Common myeloid progenitor, CD34-positive (primary cell): ENCODE data around the gene KLHL29.

Experiments
- CTCF ChIA-PET: fragments of 350-600 bp; sonication (Branson Sonifier 250); formaldehyde crosslinking; loops from one replicate; lab custom pipeline; 2021; ENCODE audit warnings: antibody characterized with exemption; lab: Charles Lee
- POLR2A ChIA-PET: fragments of 350-600 bp; sonication (Branson Sonifier 250); formaldehyde crosslinking; loops from one replicate; lab custom pipeline; 2021; ENCODE audit warnings: antibody characterized with exemption; lab: Charles Lee
- DNase-seq, 3 donors: peaks; one replicate each; pipeline versions ENCODE4 v3.0.0 to v3.0.0-alpha.2; 2013
- H3K27ac ChIP-seq, 2 experiments: 1 replicate in 1 of 2; 2 replicates in 1 of 2; pipeline ENCODE4 v1.7.0; 2013; ENCODE audit warnings: inconsistent platforms in 2 of 2, low read length in 2 of 2, mild to moderate bottlenecking in 2 of 2, low read depth in 1 of 2, moderate library complexity in 1 of 2; ENCODE audit not compliant: severe bottlenecking in 2 of 2, insufficient read depth in 1 of 2, poor library complexity in 1 of 2
- H3K27me3 ChIP-seq, 5 experiments: replicated peaks in 2 of 5; 1 replicate in 3 of 5; 2 replicates in 2 of 5; pipeline versions ENCODE4 v1.6.1 to v1.7.0; 2013; ENCODE audit warnings: low read length in 4 of 5, mild to moderate bottlenecking in 2 of 5, moderate library complexity in 2 of 5, inconsistent platforms in 1 of 5; ENCODE audit not compliant: insufficient read depth in 5 of 5, control insufficient read depth in 4 of 5
- H3K36me3 ChIP-seq, 4 experiments: 1 replicate in 2 of 4; 2 replicates in 2 of 4; pipeline versions ENCODE4 v1.6.1 to v1.7.0; 2013; ENCODE audit warnings: low read length in 3 of 4, control low read depth in 1 of 4, mild to moderate bottlenecking in 1 of 4; ENCODE audit not compliant: control insufficient read depth in 4 of 4, insufficient read depth in 4 of 4
- H3K4me1 ChIP-seq, 4 experiments: 1 replicate in 3 of 4; 2 replicates in 1 of 4; pipeline versions ENCODE4 v1.6.1 to v1.7.1; 2013; ENCODE audit warnings: low read length in 3 of 4, mild to moderate bottlenecking in 3 of 4, control low read depth in 1 of 4, inconsistent platforms in 1 of 4, moderate library complexity in 1 of 4; ENCODE audit not compliant: control insufficient read depth in 4 of 4, insufficient read depth in 4 of 4; ENCODE audit errors: control extremely low read depth in 1 of 4
- H3K4me3 ChIP-seq, 7 experiments: 1 replicate in 4 of 7; 2 replicates in 3 of 7; pipeline versions ENCODE4 v1.5.1 to v1.7.0; 2013; ENCODE audit warnings: mild to moderate bottlenecking in 7 of 7, low read length in 6 of 7, moderate library complexity in 6 of 7, inconsistent platforms in 2 of 7, low read depth in 2 of 7, control low read depth in 1 of 7; ENCODE audit not compliant: insufficient read depth in 4 of 7, control insufficient read depth in 1 of 7; ENCODE audit errors: extremely low read depth in 1 of 7
- H3K9me3 ChIP-seq, 5 experiments: 1 replicate in 4 of 5; 2 replicates in 1 of 5; pipeline versions ENCODE4 v1.6.1 to v1.7.1; 2013; ENCODE audit warnings: low read length in 4 of 5, mild to moderate bottlenecking in 2 of 5, inconsistent platforms in 1 of 5, low read depth in 1 of 5, moderate library complexity in 1 of 5; ENCODE audit not compliant: control insufficient read depth in 4 of 5, insufficient read depth in 2 of 5; ENCODE audit errors: control extremely low read depth in 1 of 5
- WGBS: methylation state at CpG from one replicate; pipeline ENCODE4 v1.1.5; 2013; ENCODE audit not compliant: insufficient coverage; 5-methylcytosine and 5-hydroxymethylcytosine counted together

KLHL29 gene

GRCh38 chr2:23566241-23567142, 181.5 kb downstream of the KLHL29 start:
- Histone ChIP-seq H3K27ac (no peak overlapping the region), H3K27me3 (peaks cover 0 to 19% (median 8%) of the 10 kb centered on the region in 5 experiments), H3K36me3 (no peaks in the 10 kb centered on the region), H3K4me1 (no peaks in the 10 kb centered on the region), H3K4me3 (no peak overlapping the region), H3K9me3 (no peaks in the 10 kb centered on the region)
- 92% methylated on average over 5 of the region's 6 CpGs for WGBS
- DNase-seq: peak; percentile 14 to 48 (median 37)
- ChIA-PET CTCF (interaction anchor here (0.6 to 1.1 kb wide), 5 partner anchors 17 to 50 kb away, joined by 3 to 5 read pairs (median 3); no protein-coding TSS in a partner anchor), POLR2A (no interaction called here)

GRCh38 chr2:23567161-23567756, 182.3 kb downstream of the KLHL29 start:
- CTCF ChIA-PET: interaction anchor here (0.5 to 1.1 kb wide), 4 partner anchors 17 to 213 kb away, joined by 3 read pairs; no protein-coding TSS in a partner anchor
- H3K4me1 ChIP-seq: no peaks in the 10 kb centered on the region
- DNase-seq: no peak
- no peak overlapping the region for H3K4me3 ChIP-seq
- H3K36me3 ChIP-seq: no peaks in the 10 kb centered on the region
- no peak overlapping the region for H3K27ac ChIP-seq
- POLR2A ChIA-PET: no interaction called here
- H3K27me3 ChIP-seq: peaks cover 0 to 19% (median 11%) of the 10 kb centered on the region in 5 experiments
- no peaks in the 10 kb centered on the region for H3K9me3 ChIP-seq
- WGBS: 95% methylated on average over 15 of the region's 15 CpGs

GRCh38 chr2:23568211-23568610, 183.2 kb downstream of the KLHL29 start:
- H3K36me3 ChIP-seq: no peaks in the 10 kb centered on the region
- no peaks in the 10 kb centered on the region for H3K4me1 ChIP-seq
- no peaks in the 10 kb centered on the region for H3K9me3 ChIP-seq
- H3K4me3 ChIP-seq: no peak overlapping the region
- no peak for DNase-seq
- H3K27ac ChIP-seq: no peak overlapping the region
- ChIA-PET POLR2A (no interaction called here), CTCF (no interaction called here)
- 87% methylated on average over 2 of the region's 2 CpGs for WGBS
- peaks cover 0 to 19% (median 11%) of the 10 kb centered on the region in 5 experiments for H3K27me3 ChIP-seq

- ChIA-PET CTCF (no interaction called here), POLR2A (no interaction called here)
- H3K4me3 ChIP-seq: no peak overlapping the region
- peaks cover 0 to 19% (median 11%) of the 10 kb centered on the region in 5 experiments for H3K27me3 ChIP-seq
- H3K36me3 ChIP-seq: no peaks in the 10 kb centered on the region
- no peak overlapping the region for H3K27ac ChIP-seq
- WGBS: 100% methylated on average over 3 of the region's 3 CpGs
- DNase-seq: no peak
- H3K9me3 ChIP-seq: no peaks in the 10 kb centered on the region
- no peaks in the 10 kb centered on the region for H3K4me1 ChIP-seq
Observed at GRCh38 chr2:23568626-23569190, 183.7 kb downstream of the KLHL29 start.

- Histone ChIP-seq H3K9me3 (no peaks in the 10 kb centered on the region), H3K4me1 (no peaks in the 10 kb centered on the region), H3K27ac (no peak overlapping the region), H3K36me3 (no peaks in the 10 kb centered on the region), H3K27me3 (peaks cover 0 to 19% (median 11%) of the 10 kb centered on the region in 5 experiments), H3K4me3 (no peak overlapping the region)
- 89% methylated on average over 10 of the region's 12 CpGs for WGBS
- ChIA-PET CTCF (interaction anchor here (1.2 kb wide), 1 partner anchor 92 kb away, joined by 3 read pairs; no protein-coding TSS in a partner anchor), POLR2A (no interaction called here)
- DNase-seq: no peak
Observed at GRCh38 chr2:23569761-23570365, 184.9 kb downstream of the KLHL29 start.

GRCh38 chr2:23571085-23571484, 186.1 kb downstream of the KLHL29 start:
- WGBS: 90% methylated on average over 2 of the region's 6 CpGs
- no peaks in the 10 kb centered on the region for H3K4me1 ChIP-seq

More at GRCh38 chr2:23571085-23571484, 186.1 kb downstream of the KLHL29 start:
- POLR2A ChIA-PET: no interaction called here
- Histone ChIP-seq H3K27ac (no peak overlapping the region), H3K27me3 (peaks cover 0 to 24% (median 11%) of the 10 kb centered on the region in 5 experiments), H3K9me3 (no peaks in the 10 kb centered on the region), H3K36me3 (no peaks in the 10 kb centered on the region), H3K4me3 (no peak overlapping the region)
- CTCF ChIA-PET: no interaction called here
- DNase-seq: no peak
